ENCODE results near the gene SEC31A.

SEC31A gene

DNA sequence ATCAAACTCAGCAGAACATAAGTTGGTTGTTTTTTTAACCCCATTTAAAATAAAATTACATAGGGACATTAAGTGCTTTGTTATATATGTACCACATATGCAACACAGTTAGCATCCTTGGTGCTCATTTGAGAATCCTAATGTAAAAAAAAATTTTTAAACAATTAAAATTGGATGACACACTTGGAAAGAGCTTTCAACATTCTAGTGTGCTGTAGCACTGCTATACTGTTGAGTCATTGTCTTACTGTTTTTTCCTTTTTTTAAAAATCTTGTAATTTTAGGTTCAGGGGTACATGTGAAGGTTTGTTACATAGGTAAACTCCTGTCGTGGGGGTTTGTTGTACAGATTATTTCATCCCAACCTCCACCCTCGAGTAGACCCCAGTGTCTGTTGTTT lies 22.4 kb upstream of the SEC31A start:
- Histone ChIP-seq H3K4me1 (ENCODE audit: low read depth, poor library complexity, severe bottlenecking) (no peaks in the 10 kb centered on the region), H3K36me3 (ENCODE audit: insufficient read depth) (no peaks in the 10 kb centered on the region), H3K79me2 (ENCODE audit: insufficient read depth, low read depth) (no peaks in the 10 kb centered on the region), H3K27me3 (ENCODE audit: insufficient read depth, low read depth) (no peaks in the 10 kb centered on the region), H3K9ac (no peak overlapping the region), H3K27ac (no peak overlapping the region), H3K4me2 (no peak overlapping the region), H2AFZ (ENCODE audit: low read depth) (no peak overlapping the region), H3K4me3 (IDR thresholded peaks at IDR 0.05; ENCODE audit: insufficient read depth, low read depth, low read length) (no peak overlapping the region), H4K20me1 (ENCODE audit: insufficient read depth) (no peaks in the 10 kb centered on the region)
- TF ChIP-seq, protein P1, sequence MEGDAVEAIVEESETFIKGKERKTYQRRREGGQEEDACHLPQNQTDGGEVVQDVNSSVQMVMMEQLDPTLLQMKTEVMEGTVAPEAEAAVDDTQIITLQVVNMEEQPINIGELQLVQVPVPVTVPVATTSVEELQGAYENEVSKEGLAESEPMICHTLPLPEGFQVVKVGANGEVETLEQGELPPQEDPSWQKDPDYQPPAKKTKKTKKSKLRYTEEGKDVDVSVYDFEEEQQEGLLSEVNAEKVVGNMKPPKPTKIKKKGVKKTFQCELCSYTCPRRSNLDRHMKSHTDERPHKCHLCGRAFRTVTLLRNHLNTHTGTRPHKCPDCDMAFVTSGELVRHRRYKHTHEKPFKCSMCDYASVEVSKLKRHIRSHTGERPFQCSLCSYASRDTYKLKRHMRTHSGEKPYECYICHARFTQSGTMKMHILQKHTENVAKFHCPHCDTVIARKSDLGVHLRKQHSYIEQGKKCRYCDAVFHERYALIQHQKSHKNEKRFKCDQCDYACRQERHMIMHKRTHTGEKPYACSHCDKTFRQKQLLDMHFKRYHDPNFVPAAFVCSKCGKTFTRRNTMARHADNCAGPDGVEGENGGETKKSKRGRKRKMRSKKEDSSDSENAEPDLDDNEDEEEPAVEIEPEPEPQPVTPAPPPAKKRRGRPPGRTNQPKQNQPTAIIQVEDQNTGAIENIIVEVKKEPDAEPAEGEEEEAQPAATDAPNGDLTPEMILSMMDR (conservative IDR thresholded peaks at IDR 0.05; ENCODE audit: low read depth, low read length): no peak

DNA sequence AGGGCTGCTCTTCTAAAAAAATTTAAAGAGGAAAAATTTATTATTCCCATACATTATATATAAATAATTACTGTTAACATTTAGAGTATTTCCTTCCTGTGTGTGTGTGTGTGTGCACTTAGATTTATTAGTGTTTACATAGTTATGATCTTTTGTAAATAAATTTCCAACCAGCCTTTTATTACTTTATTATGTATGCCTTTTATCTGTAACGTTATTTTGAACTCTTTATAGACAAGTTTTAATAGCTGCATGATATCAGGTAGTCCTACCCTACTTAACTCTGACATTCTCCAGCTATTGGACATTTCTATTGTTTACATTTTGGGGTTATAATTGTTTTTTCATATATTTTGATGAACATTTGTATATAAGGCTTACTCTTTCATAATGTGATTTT lies 18.4 kb upstream of the SEC31A start:
- H3K27me3 ChIP-seq (ENCODE audit: insufficient read depth, low read depth): peaks cover 3% of the 10 kb centered on the region; the same call in 1 of the 2 replicates

DNA sequence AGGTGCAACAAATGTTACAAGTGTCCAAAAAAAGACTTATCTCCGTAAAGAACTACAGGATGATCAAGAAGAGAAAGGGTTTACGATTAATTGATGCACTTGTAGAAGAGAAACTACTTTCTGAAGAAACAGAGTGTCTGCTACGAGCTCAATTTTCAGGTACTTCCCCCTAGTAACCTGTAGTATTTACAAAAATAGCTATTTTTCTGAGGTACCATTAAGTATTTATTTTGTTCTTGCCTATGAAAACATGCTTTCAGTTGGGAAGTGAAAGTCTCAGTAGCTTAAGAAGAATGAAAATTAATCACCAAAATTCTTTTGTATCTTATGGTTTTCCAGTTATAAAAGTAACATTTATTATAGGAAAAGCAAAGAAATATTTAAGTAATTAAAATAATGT lies 15.5 kb upstream of the SEC31A start:
- no peak overlapping the region for H3K9ac ChIP-seq
- no peak overlapping the region for H3K27ac ChIP-seq
- no peak overlapping the region for H2AFZ ChIP-seq (ENCODE audit: low read depth)
- H3K4me1 ChIP-seq (ENCODE audit: low read depth, poor library complexity, severe bottlenecking): peaks cover 30% of the 10 kb centered on the region
- peaks cover 3% of the 10 kb centered on the region; the same call in 1 of the 2 replicates for H3K27me3 ChIP-seq (ENCODE audit: insufficient read depth, low read depth)
- H3K4me2 ChIP-seq: no peak overlapping the region
- H4K20me1 ChIP-seq (ENCODE audit: insufficient read depth): 0 out of 2 replicates have a peak, but pooled peaks cover 7% of the 10 kb centered on the region
- H3K4me3 ChIP-seq (IDR thresholded peaks at IDR 0.05; ENCODE audit: insufficient read depth, low read depth, low read length): no peak overlapping the region
- H3K79me2 ChIP-seq (ENCODE audit: insufficient read depth, low read depth): peaks cover 6% of the 10 kb centered on the region; the same call in 1 of the 2 replicates
- TF ChIP-seq, protein P1 (conservative IDR thresholded peaks at IDR 0.05; ENCODE audit: low read depth, low read length): no peak
- no peaks in the 10 kb centered on the region for H3K36me3 ChIP-seq (ENCODE audit: insufficient read depth)

More for the DNA sequence above, 18.4 kb upstream of the SEC31A start:
- H2AFZ ChIP-seq (ENCODE audit: low read depth): no peak overlapping the region
- no peaks in the 10 kb centered on the region for H3K36me3 ChIP-seq (ENCODE audit: insufficient read depth)
- TF ChIP-seq, protein P1 (conservative IDR thresholded peaks at IDR 0.05; ENCODE audit: low read depth, low read length): no peak
- H3K9ac ChIP-seq: no peak overlapping the region
- no peak overlapping the region for H3K4me2 ChIP-seq
- H4K20me1 ChIP-seq (ENCODE audit: insufficient read depth): 0 out of 2 replicates have a peak, but pooled peaks cover 7% of the 10 kb centered on the region
- H3K4me3 ChIP-seq (IDR thresholded peaks at IDR 0.05; ENCODE audit: insufficient read depth, low read depth, low read length): no peak overlapping the region
- no peaks in the 10 kb centered on the region for H3K79me2 ChIP-seq (ENCODE audit: insufficient read depth, low read depth)
- peaks cover 21% of the 10 kb centered on the region for H3K4me1 ChIP-seq (ENCODE audit: low read depth, poor library complexity, severe bottlenecking)
- H3K27ac ChIP-seq: no peak overlapping the region

DNA sequence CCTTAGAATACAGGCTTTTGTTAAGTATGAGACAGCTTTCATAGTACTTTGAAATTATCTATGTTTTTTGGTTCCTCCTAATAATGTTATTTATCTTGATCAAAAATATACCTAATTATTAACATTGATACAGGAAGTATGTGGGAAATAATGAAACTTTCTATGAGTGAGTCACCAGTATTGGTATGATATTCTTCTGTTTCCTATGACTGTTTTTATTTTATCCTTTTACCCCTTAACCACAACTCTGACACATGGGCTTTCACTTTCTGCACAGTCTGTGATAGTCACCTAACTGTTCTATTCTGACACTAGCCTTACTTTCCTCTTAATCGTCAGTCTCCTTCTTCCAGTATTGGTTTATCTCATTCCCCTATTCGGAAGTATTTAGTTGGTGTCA lies 14.3 kb upstream of the SEC31A start:
- Histone ChIP-seq H2AFZ (ENCODE audit: low read depth) (no peak overlapping the region), H3K27ac (no peak overlapping the region), H3K4me3 (IDR thresholded peaks at IDR 0.05; ENCODE audit: insufficient read depth, low read depth, low read length) (no peak overlapping the region), H3K36me3 (ENCODE audit: insufficient read depth) (no peaks in the 10 kb centered on the region), H3K79me2 (ENCODE audit: insufficient read depth, low read depth) (peaks cover 6% of the 10 kb centered on the region; the same call in 1 of the 2 replicates), H4K20me1 (ENCODE audit: insufficient read depth) (0 out of 2 replicates have a peak, but pooled peaks cover 7% of the 10 kb centered on the region), H3K4me1 (ENCODE audit: low read depth, poor library complexity, severe bottlenecking) (peaks cover 31% of the 10 kb centered on the region), H3K9ac (no peak overlapping the region), H3K27me3 (ENCODE audit: insufficient read depth, low read depth) (peaks cover 3% of the 10 kb centered on the region; the same call in 1 of the 2 replicates), H3K4me2 (peak overlapping the region; percentile 36)
- TF ChIP-seq, protein P1 (conservative IDR thresholded peaks at IDR 0.05; ENCODE audit: low read depth, low read length): no peak

Measured in KMS-11 (cell line).